ENCODE results near the gene KIAA0408.

Gene KIAA0408

DNA sequence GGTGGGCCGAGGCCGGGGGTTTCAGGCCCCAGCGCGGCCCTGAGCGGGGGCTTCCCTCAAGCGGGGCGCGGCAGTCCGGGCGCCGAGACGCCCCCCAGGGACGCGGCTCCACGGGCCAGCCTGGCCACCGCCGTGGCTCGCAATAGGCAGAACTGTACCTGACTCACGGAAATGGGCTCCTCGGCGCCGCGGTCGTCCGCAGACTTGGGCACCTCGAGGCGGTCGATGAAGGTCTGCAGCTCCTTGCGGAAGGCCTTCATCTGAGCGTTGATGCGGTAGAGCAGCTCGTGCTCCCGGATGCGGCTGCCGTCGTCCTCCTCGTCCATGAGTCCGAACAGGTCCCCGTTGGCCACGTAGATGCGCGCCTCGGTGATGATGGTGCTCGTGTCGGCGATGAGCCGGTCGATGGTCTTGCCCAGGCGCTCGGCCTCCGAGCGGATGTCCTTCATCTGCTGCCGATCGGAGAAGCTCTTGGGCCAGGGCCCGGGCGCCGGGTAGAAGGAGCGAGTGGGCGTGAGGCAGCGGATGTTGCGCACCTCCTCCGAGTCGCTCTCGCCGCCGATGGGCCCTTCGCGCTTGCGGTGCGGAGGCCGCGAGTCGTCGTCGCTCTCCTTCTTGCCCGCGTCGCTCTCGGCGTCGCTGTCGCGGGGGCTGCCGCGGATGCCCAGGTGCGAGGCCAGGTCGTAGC, 16.1 kb upstream of the KIAA0408 start:
- Histone ChIP-seq H3K36me3 (ENCODE audit: insufficient read depth, low read length) (no peaks in the 10 kb centered on the region), H3K4me3 (ENCODE audit: low read depth, low read length, poor library complexity, severe bottlenecking) (no peak overlapping the region)
- TF ChIP-seq EZH2 (IDR thresholded peaks at IDR 0.05; ENCODE audit: borderline replicate concordance, low read length) = no peak
- TF ChIP-seq, protein P1, sequence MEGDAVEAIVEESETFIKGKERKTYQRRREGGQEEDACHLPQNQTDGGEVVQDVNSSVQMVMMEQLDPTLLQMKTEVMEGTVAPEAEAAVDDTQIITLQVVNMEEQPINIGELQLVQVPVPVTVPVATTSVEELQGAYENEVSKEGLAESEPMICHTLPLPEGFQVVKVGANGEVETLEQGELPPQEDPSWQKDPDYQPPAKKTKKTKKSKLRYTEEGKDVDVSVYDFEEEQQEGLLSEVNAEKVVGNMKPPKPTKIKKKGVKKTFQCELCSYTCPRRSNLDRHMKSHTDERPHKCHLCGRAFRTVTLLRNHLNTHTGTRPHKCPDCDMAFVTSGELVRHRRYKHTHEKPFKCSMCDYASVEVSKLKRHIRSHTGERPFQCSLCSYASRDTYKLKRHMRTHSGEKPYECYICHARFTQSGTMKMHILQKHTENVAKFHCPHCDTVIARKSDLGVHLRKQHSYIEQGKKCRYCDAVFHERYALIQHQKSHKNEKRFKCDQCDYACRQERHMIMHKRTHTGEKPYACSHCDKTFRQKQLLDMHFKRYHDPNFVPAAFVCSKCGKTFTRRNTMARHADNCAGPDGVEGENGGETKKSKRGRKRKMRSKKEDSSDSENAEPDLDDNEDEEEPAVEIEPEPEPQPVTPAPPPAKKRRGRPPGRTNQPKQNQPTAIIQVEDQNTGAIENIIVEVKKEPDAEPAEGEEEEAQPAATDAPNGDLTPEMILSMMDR (IDR thresholded peaks at IDR 0.05; ENCODE audit: low read length) = no peak

DNA sequence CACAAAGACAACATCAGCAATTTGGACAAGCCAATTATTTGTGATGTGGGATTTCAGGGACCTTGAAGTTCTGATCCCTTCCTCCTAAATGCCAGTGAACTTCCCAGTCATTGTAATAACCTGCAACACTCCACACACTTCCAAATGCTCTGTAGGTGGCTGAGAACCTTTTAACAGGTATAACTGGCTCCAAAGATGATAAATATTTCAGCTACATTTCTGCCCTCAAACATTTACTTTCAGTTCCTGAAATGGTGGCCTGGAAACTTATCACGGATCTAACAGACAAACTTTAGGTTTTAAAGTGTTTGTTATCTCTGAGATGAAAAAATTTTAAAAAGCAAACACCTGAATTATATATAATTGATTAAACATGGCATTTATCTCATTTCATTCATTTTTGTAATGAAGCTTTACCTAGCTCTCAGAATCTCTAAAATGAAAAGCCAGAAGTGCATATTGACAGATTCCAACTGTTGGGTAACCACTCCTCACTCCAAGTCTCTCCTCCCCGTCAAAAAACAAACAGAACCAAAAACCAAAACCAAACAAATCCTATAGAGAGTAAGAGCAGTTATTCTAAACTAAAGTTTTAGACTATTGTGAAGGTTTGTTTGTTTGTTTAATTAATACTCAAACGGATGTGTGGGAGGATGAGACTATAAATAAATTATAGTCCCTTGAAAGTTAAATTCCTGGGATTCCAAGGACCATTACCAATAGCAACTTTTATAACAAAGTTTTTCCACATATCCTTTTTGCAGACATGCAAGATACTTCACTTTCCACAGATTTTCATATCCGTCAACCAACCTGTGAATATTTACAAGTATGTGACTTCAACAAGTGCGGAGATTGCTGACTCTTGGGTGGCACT, 12.4 kb upstream of the KIAA0408 start:
- Histone ChIP-seq H3K4me1 (ENCODE audit: insufficient read depth, low read length, severe bottlenecking) (no peaks in the 10 kb centered on the region), H3K9ac (ENCODE audit: low read length) (no peak overlapping the region), H3K36me3 (ENCODE audit: insufficient read depth, low read length) (no peaks in the 10 kb centered on the region), H3K9me2 (ENCODE audit: low read depth, low read length) (no peaks in the 10 kb centered on the region), H3K4me3 (ENCODE audit: low read depth, low read length, poor library complexity, severe bottlenecking) (no peak overlapping the region), H2AFZ (ENCODE audit: low read length) (no peak overlapping the region), H3F3A (ENCODE audit: insufficient read depth, low read length) (no peaks in the 10 kb centered on the region), H3K27ac (ENCODE audit: low read depth, low read length, poor library complexity, severe bottlenecking) (no peak overlapping the region), H3K27me3 (ENCODE audit: insufficient read depth, low read length) (no peaks in the 10 kb centered on the region), H3K79me2 (ENCODE audit: insufficient read depth, low read length) (no peaks in the 10 kb centered on the region), H4K20me1 (ENCODE audit: insufficient read depth, low read length) (no peaks in the 10 kb centered on the region), H3K9me3 (ENCODE audit: low read length) (no peaks in the 10 kb centered on the region), H3K4me2 (ENCODE audit: low read length) (no peak overlapping the region)
- TF ChIP-seq EZH2 (IDR thresholded peaks at IDR 0.05; ENCODE audit: borderline replicate concordance, low read length) = no peak
- TF ChIP-seq, protein P1 (IDR thresholded peaks at IDR 0.05; ENCODE audit: low read length) = no peak

More for the DNA sequence above, 16.1 kb upstream of the KIAA0408 start:
- no peak overlapping the region for H2AFZ ChIP-seq (ENCODE audit: low read length)
- no peaks in the 10 kb centered on the region for H3K4me1 ChIP-seq (ENCODE audit: insufficient read depth, low read length, severe bottlenecking)
- no peak overlapping the region for H3K4me2 ChIP-seq (ENCODE audit: low read length)
- H3K79me2 ChIP-seq (ENCODE audit: insufficient read depth, low read length) = no peaks in the 10 kb centered on the region
- no peaks in the 10 kb centered on the region for H3K27me3 ChIP-seq (ENCODE audit: insufficient read depth, low read length)
- H3F3A ChIP-seq (ENCODE audit: insufficient read depth, low read length) = no peaks in the 10 kb centered on the region
- no peak overlapping the region for H3K9ac ChIP-seq (ENCODE audit: low read length)
- H4K20me1 ChIP-seq (ENCODE audit: insufficient read depth, low read length) = no peaks in the 10 kb centered on the region
- no peak overlapping the region for H3K27ac ChIP-seq (ENCODE audit: low read depth, low read length, poor library complexity, severe bottlenecking)
- H3K9me3 ChIP-seq (ENCODE audit: low read length) = no peaks in the 10 kb centered on the region
- no peaks in the 10 kb centered on the region for H3K9me2 ChIP-seq (ENCODE audit: low read depth, low read length)

DNA sequence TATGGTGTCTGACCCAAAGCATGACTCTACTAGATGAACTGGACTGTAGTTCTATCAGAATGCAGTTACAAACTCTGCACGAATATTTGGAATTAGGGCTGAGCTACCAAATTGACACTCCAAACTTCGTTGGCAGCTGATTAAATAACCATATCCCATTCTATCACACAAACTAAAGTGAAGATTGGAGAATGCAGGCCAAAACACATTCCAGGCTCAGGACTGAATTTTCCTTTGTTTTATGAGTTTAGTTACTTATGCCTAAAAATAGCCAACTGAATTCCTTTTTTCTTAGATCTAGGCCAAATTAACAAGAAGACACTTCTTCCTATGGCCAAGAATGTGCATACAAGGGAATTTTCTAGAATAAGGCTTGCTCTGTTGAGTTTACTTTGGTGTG, 9.7 kb upstream of the KIAA0408 start:
- no peak for TF ChIP-seq EZH2 (IDR thresholded peaks at IDR 0.05; ENCODE audit: borderline replicate concordance, low read length)
- TF ChIP-seq, protein P1 (IDR thresholded peaks at IDR 0.05; ENCODE audit: low read length) = no peak
- Histone ChIP-seq H4K20me1 (ENCODE audit: insufficient read depth, low read length) (no peaks in the 10 kb centered on the region), H3K9me2 (ENCODE audit: low read depth, low read length) (no peaks in the 10 kb centered on the region)

More for the DNA sequence above, 9.7 kb upstream of the KIAA0408 start:
- Histone ChIP-seq H3K27me3 (ENCODE audit: insufficient read depth, low read length) (no peaks in the 10 kb centered on the region), H3K4me3 (ENCODE audit: low read depth, low read length, poor library complexity, severe bottlenecking) (no peak overlapping the region), H3K36me3 (ENCODE audit: insufficient read depth, low read length) (no peaks in the 10 kb centered on the region), H3F3A (ENCODE audit: insufficient read depth, low read length) (no peaks in the 10 kb centered on the region), H3K27ac (ENCODE audit: low read depth, low read length, poor library complexity, severe bottlenecking) (no peak overlapping the region), H2AFZ (ENCODE audit: low read length) (no peak overlapping the region), H3K4me1 (ENCODE audit: insufficient read depth, low read length, severe bottlenecking) (no peaks in the 10 kb centered on the region), H3K4me2 (ENCODE audit: low read length) (no peak overlapping the region), H3K79me2 (ENCODE audit: insufficient read depth, low read length) (no peaks in the 10 kb centered on the region), H3K9me3 (ENCODE audit: low read length) (no peaks in the 10 kb centered on the region), H3K9ac (ENCODE audit: low read length) (no peak overlapping the region)
